GM12801 (cell line): ENCODE data around the gene SLC29A2.

Source experiments
- CTCF ChIP-seq: IDR thresholded peaks from one replicate; pipeline ENCODE4 v1.5.1; 2011; ENCODE audit warnings: control low read depth; ENCODE audit not compliant: insufficient read length; ENCODE audit errors: extremely low read depth

Gene SLC29A2

DNA sequence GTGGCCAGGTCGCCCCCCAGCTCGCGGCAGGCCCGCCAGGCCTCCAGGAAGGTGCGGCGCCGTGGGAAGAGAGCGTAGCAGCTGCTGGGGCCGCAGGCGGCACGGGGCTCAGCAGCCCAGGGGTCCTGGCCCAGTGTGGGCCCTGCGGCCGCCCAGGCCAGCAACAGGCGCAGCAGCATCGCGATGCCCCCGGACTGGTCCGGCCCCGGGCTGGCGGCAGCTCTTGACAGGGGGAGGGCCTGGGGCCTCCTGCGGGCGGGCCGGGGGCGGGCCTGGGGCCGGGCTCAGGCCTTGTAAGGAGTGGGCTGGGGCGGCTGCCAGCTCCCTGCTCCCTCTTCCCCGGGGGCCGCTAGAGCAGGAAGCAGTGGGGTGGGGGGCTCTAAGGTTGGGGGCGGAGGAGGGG is 54.7 kb downstream of the SLC29A2 start, which contains the start of gene CD248:
Gene CD248 (minus strand): TSS at position 196 of the 403 bp plus-strand sequence. CDS start 17 bp downstream, at position 179.
- no peak for TF ChIP-seq CTCF

GRCh38 chr11:66315921-66316811 is 55.4 kb downstream of the SLC29A2 start:
- no peak for TF ChIP-seq CTCF

DNA sequence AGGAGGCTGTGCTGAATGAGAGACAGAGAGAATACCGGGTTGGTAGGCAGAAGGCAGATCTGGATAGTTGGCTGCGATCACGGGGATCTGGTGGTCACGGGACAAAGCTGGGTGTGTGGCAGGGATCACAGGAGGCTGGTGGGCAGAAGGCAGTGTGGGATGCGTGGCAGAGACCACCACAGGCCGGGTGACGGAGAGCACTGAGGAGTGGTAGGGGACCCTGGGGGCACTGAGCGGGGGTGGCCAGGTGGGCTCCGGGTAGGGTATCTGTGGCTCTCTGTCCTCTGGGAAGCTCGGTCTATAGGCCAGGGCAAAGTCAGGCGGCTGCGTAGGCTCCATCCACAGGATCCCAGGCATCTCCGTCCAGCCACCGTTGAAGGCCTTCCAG is 56.1 kb downstream of the SLC29A2 start:
- no peak for TF ChIP-seq CTCF

DNA sequence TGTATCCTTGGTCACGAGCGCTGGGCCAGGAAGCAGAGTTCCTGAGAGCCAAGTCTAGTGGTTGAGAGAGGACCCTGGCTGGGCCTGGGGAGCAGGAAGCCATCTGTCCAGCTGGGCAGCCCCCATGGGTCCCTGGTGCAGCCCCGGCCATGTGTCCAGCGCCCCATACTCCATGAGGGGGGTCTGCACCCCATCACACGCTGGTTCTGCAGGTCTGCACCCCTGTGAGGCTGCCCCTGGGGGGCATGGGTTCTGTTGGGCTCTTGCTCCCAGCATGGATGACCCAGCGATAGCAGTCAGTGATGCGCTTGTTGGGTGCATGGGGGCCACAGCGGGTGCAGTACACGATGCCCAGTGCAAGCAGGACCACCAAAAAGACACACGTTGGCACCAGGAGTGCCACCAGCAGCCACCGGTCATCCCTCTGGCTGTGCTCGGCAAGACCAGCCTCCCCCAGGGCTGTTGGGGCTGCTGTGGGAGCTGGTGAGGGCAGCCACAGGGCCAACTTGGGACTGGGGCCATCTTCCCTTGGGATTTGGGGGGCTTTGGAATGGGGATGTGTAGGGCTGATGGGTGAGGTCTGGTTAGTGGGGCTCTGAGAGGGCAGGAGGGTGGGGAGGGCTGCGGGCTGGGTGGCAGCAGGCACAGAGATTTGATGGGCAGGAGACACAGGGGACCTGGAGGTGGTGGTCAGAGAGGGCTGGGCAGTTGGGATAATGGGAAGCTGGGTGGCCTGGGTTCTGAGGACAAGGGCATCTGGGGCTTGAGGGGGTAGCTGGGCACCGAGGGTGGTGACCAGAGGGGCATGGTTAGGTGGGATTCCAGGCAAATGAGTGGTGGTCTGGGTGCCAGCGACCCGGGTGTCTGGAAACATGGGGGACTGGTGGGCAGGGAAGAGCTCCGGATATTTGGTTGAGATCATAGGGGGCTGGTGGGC is 56.7 kb downstream of the SLC29A2 start:
- no peak for TF ChIP-seq CTCF

- no peak for TF ChIP-seq CTCF
Observed at GRCh38 chr11:66314186-66314501, 57.4 kb downstream of the SLC29A2 start.

GRCh38 chr11:66313321-66314185 is 58.0 kb downstream of the SLC29A2 start:
- no peak for TF ChIP-seq CTCF
